Measurements from ENCODE around the gene PRDM16.

DNA sequence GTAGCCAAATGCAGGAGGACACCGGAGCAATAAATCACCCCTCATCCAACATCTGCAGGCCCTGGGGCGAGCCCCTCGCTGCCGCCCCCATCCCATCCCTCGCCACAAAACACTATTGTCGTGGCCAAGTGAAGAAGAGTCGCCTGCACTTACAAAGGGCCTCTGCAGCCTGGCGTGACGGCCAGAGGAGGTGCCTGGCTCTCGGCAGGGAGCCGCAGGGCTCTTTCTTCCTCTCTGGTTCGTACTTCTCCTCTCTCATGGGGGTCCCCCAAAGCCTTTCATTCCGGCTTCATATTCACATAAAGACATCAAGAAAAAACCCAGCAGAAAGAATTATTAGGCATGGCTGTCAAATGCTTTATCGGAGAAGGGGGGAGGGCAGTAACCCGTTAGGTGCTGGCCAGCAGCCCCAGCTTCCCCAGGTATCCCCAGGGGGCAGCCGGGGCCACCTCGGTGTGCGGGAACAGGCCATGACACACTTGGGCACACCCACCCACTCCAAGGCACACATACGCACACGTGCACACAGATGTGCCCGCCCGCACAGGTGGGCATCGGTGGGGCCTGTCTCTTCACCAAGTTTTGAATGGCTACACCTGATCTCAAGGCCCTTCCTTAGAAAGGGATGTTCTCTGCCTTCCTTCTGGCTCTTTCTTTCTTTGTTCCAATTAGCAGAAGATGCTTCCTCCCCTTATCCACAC lies 149.1 kb downstream of the PRDM16 start:
- TF ChIP-seq ZNF274 (CRISPR knock-in tag; IDR thresholded peaks at IDR 0.05), result no peak
- no peak for TF ChIP-seq BHLHE40 (IDR thresholded peaks at IDR 0.05; ENCODE audit: low read length)
- no peak for TF ChIP-seq NFIC (IDR thresholded peaks at IDR 0.05; ENCODE audit: low read length)
- TF ChIP-seq ZNF747 (CRISPR knock-in tag; IDR thresholded peaks at IDR 0.05; ENCODE audit: borderline replicate concordance), result no peak
- TF ChIP-seq ZBTB8A (CRISPR knock-in tag; IDR thresholded peaks at IDR 0.05; ENCODE audit: borderline replicate concordance, low read depth), result no peak
- TF ChIP-seq, protein P1, sequence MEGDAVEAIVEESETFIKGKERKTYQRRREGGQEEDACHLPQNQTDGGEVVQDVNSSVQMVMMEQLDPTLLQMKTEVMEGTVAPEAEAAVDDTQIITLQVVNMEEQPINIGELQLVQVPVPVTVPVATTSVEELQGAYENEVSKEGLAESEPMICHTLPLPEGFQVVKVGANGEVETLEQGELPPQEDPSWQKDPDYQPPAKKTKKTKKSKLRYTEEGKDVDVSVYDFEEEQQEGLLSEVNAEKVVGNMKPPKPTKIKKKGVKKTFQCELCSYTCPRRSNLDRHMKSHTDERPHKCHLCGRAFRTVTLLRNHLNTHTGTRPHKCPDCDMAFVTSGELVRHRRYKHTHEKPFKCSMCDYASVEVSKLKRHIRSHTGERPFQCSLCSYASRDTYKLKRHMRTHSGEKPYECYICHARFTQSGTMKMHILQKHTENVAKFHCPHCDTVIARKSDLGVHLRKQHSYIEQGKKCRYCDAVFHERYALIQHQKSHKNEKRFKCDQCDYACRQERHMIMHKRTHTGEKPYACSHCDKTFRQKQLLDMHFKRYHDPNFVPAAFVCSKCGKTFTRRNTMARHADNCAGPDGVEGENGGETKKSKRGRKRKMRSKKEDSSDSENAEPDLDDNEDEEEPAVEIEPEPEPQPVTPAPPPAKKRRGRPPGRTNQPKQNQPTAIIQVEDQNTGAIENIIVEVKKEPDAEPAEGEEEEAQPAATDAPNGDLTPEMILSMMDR (CRISPR knock-in tag; IDR thresholded peaks at IDR 0.05), result no peak
- no peak for TF ChIP-seq ZFP90 (CRISPR knock-in tag; IDR thresholded peaks at IDR 0.05; ENCODE audit: borderline replicate concordance)
- TF ChIP-seq ZNF703 (CRISPR knock-in tag; IDR thresholded peaks at IDR 0.05; ENCODE audit: borderline replicate concordance), result no peak
- no peak for TF ChIP-seq ZNF724P (CRISPR knock-in tag; IDR thresholded peaks at IDR 0.05; ENCODE audit: borderline replicate concordance)
- TF ChIP-seq HCFC1 (IDR thresholded peaks at IDR 0.05; ENCODE audit: low read depth, low read length), result no peak
- no peak for TF ChIP-seq MYC (CRISPR knock-in tag; IDR thresholded peaks at IDR 0.05; ENCODE audit: borderline replicate concordance)
- no peak for TF ChIP-seq YY1 (IDR thresholded peaks at IDR 0.05; ENCODE audit: insufficient read depth, insufficient replicate concordance, low read depth, low read length)
